NCI-H2227 (cell line): ENCODE results near the gene RP9.
A peak's percentile ranks its signal among the peaks of the same experiment; 100 is the strongest.

Experiments used
- DNase-seq: peaks from one replicate; lab custom pipeline; 2025; ENCODE audit not compliant: unreplicated experiment; lab: John Stamatoyannopoulos, UW

RP9 gene

GRCh38 chr7:33109005-33109757 lies at the start of gene RP9:
RP9 (minus strand) TSS chr7:33109404; CDS start chr7:33109372, 32 bp downstream.
- DNase-seq = peak; percentile 86

DNA sequence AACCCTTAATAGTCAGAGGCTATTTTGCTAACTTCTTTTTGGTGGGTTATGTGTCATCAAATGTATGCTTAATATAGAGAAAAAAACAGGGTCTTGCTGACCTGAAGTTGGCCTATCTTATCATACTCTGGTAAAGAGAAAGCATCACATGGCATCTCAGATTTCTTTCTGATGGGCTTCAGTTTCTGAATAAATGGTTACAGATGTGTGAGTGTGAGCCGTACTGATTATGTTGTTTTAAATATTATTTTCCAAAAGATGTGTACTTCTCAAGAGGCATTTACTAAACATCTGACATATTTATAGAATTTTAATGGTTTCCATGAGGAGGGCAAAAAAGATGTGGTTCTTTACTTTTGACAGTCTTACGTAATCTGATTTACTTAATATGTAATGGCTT lies 48.6 kb upstream of the RP9 start:
- DNase-seq = no peak

DNA sequence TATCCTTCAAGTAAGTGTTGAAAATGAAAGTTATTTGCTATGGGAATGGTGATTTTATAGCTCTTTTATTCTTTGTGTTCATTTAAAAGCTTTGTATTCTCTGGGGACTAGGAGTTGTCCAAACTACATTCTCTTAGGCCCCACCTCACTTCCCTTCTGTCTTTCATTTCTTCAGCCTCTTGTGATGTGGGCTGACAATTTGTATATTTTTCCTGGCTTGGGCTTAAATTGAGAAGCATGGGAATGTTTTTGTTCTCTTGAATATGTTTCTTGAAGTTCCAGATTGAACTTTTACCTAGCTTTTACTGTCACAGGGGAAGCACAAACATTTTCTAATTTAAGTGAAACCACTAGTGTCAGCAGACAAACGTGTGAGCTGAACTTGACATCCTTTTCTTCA lies 48.1 kb upstream of the RP9 start:
- no peak for DNase-seq

- no peak for DNase-seq
These were observed 47.2 kb upstream of the RP9 start for GRCh38 chr7:33156441-33156840.

GRCh38 chr7:33155811-33156210 lies 46.6 kb upstream of the RP9 start:
- DNase-seq = no peak

DNA sequence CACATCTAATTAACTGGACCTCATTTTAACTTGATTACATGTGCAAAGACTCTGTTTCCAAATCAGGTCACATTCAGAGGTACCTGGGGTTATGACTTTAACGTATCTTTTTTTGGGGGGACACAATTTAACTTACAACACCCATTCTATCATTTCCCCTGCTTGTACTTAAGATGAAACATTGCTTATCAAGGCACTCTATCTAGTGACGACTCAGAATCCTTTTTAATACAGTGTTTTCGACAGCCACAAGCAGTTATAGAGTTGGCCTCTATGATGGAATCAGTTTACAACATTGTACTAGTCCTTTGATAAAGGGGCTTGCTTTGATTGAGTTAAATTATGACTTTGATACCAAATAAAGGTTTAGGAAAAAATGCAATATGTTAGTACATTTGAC lies 42.9 kb upstream of the RP9 start:
- no peak for DNase-seq

DNA sequence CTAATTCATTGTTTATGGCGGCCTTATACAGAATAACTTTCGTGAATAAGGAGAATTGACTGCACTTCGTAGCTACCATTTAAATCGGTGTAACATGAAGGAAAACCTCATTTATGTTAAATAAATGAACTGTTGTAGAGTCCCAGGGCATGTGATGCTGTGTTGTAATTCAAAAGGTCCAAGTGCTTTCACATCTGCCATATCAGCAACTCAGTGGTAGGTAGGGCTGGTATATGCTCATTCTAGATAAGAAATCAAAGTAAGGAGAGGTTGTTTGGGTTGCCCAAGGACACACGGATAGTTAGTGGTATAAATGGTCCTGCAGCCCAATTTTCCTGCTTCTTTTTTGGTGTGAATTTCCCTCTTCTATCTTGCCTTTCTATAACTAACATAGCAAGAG lies 36.0 kb upstream of the RP9 start:
- no peak for DNase-seq

GRCh38 chr7:33143996-33144718 lies 35.0 kb upstream of the RP9 start:
- DNase-seq = no peak

DNA sequence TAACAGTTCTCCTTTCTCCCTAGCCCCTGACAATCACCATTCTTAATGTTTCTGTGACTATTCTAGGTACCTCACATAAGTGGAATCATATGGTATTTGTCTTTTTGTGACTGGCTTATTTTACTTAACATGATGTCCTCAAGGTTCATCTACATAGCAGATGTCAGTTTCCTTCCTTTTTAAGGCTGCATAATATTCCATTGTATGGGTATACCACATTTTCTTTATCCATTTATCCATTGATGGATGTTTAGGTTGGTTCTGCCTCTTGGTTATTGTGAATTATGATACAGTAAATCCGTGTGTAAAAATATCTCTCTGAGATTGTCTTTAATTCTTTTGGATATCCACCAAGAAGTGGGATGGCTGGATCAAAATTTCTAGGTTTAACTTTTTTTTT lies 33.4 kb upstream of the RP9 start:
- no peak for DNase-seq

- no peak for DNase-seq
These were observed 27.9 kb upstream of the RP9 start for GRCh38 chr7:33137103-33137502.

DNA sequence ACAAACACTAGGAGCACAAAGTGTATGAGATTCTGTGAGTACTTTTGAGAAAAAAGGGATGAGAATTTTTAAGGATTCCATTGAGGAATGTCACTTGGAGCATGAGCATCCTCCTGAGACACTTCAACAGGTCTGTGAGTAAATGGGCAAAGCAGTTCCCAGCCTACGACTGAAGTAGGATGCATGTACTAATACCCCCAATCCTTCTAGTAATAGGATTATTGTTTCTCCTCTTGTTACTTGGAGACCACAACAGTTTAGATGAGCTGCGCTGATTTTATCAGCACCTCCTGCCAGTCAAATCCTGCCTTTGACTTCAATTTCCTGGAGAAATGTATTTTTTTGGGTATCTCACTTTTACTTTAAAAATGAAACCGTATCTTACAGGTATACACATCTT lies 21.0 kb upstream of the RP9 start:
- no peak for DNase-seq

- DNase-seq = no peak
These were observed 20.6 kb upstream of the RP9 start for GRCh38 chr7:33129806-33130153.

DNA sequence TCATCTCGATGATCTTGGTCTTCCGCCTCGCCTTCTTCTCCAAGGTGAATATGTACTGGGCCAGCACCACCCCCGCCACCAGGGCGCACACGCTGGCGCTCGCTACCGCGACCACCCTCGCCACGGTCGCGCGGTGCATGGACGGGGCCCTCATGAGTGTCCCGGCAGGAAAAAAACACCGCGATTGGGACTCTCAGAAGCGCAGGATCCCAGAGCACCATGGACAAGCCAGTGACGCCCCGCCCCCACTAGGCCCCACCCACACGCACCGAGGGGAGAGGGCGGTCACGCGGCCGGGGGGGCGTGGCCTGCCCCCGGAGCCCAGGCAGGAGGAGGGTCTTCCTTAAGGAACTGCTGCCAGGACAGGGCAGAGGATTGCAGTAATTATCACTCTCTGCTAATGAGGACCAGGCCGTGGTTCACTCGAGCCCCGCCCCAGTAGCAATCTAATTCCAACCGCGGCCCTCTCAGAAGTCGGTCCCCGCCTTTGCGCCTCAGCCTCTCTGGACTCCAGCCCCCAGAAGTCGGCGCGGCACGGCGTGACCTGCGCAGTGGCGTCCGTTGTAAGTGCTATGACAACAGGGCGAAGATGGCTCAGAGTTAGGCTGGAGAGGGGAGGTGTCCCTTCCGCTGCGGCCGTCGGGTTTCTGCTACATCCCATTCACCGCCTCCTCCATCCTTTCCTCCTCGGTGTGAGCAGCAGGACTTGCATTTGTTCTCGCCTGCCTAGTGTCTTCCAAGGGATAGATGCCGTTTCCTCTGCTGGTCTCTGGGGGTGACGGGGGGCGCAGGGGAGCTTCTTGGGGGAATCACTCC lies 20.0 kb upstream of the RP9 start, which contains the start of gene BBS9:
TSS of gene BBS9 (plus strand) at position 575 of the 816 bp plus-strand sequence. CDS start 16,689 bp downstream, outside the sequence.
- peak; percentile 94 for DNase-seq

DNA sequence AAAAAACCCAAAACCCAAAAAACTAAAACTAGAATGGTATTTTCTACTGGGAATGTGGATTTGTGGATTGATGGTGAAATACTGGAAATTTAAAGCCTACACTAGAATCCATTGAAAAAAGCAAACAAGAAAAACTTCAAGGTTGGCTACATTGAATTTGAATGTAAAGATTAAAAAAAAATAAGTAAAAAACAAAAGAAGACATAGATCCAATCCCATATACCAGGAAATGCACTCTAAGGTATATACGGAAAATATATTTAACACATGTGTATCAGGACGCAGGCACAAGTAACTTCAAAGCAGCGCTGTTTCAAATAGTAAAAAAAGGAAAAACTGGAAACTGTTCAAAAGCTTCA lies 19.4 kb upstream of the RP9 start:
- no peak for DNase-seq

- no peak for DNase-seq
These were observed 17.9 kb upstream of the RP9 start for GRCh38 chr7:33127085-33127484.

GRCh38 chr7:33118383-33118782 lies 9.2 kb upstream of the RP9 start:
- no peak for DNase-seq

DNA sequence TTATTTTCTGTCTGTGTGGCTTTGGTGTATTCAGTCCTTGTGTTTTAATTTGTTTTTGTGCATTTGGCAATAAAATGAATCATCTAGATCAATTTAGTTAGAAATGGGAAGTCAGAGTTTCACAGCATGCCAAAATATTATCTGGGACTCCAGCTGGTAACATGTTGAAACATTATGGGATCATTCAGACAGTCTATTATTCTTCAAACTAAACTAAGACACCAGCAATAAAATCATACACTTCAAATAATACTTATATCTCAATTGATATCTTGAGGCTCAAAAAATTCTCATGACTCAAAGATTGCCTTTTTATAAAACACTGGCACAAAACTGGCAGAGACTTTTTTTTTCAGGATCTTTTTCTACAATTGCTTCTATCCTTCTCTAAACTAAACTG lies 5.8 kb upstream of the RP9 start:
- DNase-seq = no peak

- no peak for DNase-seq
These were observed 2.4 kb upstream of the RP9 start for GRCh38 chr7:33111614-33112013.

DNA sequence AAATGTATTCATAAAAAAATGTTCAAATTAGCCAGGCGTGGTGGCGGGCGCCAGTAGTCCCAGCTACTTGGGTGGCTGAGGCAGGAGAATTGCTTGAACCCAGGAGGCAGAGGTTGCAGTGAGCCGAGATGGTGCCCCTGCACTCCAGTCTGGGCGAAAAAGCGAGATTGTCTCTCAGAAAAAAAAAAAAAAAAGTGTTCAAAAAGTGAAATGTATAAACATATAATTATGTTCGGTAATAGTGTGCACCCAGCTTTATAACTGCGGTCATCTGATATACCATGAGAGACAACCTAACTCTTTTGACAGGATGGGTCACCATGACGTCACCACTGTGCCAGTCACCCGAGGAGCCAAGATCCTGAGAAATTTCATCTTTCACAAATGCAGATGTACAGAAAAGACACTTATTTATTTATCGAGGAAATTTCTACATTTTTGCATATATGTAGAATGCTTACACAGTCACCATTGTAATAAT lies 594 bp upstream of the RP9 start:
- DNase-seq = peak; percentile 47

DNA sequence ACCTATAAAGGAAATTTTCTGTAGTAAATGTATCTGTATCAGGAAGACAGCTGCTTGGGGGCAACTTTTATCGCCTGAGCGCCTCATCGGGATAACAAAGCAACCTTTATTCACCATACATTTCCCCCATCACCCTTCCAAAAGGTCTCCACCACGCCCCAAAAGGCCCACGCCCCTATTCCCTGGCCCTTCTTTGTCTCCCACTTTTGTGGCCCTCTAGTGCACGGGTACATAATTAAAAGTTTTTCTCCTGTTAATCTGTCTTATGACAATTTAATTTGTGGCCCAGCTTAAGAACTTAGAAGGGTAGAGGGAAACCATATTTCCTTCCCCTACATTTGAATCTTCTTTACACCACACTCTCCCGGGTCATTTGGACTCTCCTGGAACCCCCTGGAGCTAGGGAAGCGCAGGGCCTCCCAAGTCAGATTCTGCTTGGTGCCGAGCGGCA lies 625 bp downstream of the RP9 start:
- no peak for DNase-seq
